Activated T-cell treated with anti-CD3 and anti-CD28 coated beads, Interleukin-2, amount 50 U/mL, for 48 hours (primary cell): ENCODE data around the gene KCNG1.
"Not testable (repeated sequence)": the region's sequence is repeated elsewhere in the genome, so short reads cannot be mapped to it uniquely, and the experiment has no call there.

ENCODE experiments used
- DNase-seq, 2 experiments: peaks; one replicate each; pipeline ENCODE4 v3.0.0-alpha.2; 2020

KCNG1 gene, protein sequence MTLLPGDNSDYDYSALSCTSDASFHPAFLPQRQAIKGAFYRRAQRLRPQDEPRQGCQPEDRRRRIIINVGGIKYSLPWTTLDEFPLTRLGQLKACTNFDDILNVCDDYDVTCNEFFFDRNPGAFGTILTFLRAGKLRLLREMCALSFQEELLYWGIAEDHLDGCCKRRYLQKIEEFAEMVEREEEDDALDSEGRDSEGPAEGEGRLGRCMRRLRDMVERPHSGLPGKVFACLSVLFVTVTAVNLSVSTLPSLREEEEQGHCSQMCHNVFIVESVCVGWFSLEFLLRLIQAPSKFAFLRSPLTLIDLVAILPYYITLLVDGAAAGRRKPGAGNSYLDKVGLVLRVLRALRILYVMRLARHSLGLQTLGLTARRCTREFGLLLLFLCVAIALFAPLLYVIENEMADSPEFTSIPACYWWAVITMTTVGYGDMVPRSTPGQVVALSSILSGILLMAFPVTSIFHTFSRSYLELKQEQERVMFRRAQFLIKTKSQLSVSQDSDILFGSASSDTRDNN

DNA sequence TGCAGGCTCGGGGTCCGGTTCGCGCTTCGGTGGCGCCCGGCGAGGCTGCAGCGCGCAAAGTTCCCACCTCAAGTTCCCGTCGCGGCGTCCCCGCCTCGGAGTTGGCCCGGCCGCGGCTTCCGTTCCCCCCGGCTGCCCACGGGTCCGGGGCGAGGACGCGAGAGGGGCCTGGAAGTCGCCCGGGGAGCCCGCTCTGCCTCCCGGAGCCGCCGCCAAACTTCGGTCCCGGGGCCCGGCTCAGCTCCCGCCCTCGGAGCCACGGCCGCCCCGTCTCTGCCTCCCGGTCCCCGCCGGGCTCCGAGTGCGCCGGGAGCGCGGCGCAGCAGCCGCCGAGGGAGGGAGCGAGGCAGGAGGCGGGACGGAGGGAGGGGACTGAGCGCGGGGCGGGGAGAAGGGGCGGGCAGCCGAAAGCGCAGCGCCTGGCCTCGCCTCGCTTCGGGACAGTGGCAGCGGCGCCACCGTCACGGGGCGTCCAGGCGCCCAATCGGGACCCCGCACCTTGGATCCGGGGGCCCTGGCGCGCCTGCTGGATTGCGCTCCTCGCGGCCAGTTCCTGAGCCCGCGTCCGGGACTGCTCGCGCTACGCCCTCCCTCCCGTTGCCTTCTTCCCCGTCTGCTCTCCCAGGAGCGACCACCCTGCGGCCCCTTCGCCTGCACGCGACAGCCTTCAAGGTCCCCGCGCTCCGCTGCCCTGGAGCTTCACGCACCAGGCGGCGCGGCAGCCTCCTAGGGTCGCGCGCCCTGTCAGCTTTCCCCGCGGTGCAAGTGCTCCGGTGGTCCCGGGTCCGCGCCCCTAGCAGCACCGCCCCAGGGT is at the start of gene KCNG1:
Gene KCNG1 (minus strand): TSS at position 305 of the 814 bp plus-strand sequence. CDS start 12,769 bp downstream, outside the sequence.
- DNase-seq: peak; percentile 70 to 80

DNA sequence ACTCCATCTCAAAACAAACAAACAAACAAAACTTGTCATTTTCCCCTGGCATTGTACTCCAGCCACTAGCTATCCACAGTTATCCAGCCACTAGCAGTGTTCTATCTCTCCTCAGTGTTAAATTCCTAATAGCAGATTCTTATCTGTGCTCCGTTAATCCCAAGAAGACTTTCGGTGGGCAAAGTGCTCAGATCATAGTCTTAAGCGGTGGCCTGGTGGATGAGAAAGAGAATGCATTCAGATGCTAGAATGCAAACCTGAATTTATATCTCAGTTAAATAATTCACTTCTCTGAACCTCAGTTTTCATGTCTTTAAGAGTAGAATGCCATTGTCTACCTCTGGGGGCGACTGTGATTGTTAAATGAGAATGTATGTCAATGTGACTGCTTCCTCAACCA is 47.7 kb upstream of the KCNG1 start:
- no peak for DNase-seq

DNA sequence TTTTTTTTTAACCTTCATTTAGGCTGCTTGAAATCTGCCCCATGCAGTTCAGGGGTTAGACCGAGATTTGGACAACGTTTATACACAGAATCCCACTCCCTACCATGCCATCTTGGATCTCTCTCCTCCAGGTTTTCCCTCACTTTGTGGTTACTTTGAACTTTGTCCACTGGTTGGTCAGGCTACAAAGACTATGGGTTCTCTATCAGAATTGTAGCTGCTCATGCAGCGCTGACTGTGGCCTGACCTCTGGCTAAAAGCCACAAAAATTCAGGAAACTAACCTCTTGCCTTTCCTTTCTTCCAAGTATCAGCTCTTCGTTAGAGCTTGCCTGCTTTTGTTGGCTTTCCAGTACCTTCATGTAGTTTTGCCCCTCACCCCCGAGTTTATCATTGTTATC is 44.9 kb upstream of the KCNG1 start:
- DNase-seq: no peak

DNA sequence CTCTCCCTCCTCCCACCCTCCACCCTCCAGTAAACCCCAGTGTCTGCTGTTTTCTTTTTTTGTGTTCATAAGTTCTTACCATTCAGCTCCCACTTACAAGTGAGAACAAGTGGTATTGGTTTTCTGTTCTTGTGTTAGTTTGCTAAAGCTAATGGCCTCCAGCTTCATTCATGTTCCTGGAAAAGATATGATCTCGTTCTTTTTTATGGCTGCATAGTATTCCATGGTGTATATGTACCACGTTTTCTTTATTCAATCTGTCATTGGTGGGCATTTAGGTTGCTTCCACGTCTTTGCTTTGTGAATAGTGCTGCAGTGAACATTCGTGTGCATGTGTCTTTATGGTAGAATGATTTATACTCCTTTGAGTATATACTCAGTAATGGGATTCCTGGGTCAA is 42.7 kb upstream of the KCNG1 start:
- no peak for DNase-seq

DNA sequence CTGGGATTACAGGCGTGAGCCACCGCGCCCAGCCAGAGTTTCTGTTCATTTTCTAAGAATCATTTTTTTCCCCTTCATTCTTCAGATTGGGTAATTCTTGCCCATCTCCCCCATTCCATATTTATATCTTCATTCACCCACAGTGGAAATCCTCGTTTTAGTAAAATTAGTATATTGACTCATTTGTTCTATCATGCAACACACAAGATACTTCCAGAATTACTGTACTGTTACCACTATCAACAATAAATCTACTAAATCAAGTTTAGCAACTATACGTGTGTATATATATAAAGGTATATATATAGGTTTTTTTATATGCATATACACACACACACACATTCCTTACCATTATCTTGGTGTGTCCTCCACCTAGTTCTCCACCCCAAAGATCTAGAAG is 41.2 kb upstream of the KCNG1 start:
- DNase-seq: no peak

DNA sequence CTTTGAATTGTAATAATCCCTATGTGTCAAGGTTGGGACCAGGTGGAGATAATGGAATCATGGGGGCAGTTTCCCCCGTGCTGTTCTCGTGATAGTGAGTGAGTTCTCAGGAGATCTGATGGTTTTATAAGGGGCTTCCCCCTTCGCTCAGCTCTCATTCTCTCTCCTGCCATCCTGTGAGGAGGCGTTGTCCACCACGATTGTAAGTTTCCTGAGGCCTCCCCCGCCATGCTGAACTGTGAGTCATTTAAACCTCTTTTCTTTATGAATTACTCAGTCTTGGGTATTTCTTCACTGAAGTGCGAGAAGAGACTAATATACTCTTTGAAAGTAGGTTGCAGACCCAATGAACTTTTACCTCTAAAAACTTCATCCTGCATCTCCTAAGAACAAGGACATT is 39.2 kb upstream of the KCNG1 start:
- peak; percentile 71 to 76 for DNase-seq

DNA sequence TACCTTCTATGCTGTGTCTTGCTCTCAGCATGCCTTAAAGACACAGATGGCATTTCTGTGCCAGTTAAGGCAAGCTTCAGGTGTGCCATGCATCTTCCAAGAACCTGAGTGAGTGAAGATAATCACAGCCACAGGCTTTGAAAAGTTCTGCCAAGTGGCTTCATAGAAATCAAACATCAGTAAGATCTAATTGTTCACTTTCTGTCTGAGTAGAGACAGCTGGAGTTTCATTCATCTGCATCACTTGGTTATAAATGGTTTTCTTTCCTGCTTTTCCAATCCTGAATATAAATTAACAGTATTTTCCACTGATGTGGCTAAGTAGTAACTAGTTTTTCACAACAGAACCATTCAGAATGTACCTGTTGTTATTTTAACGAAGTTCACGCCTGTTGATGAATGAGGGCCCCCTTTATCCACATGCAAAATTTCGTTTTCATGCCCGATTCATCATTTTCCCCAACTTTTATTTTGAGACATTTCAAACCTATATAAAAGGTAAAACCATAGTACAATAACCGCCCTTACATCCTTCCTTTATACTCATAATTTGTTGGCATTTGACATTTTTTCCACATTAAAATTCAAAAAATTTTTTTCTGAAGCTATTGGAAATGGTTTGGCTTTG is 38.6 kb upstream of the KCNG1 start:
- DNase-seq: peak in 1 of 2 experiments; percentile 24

DNA sequence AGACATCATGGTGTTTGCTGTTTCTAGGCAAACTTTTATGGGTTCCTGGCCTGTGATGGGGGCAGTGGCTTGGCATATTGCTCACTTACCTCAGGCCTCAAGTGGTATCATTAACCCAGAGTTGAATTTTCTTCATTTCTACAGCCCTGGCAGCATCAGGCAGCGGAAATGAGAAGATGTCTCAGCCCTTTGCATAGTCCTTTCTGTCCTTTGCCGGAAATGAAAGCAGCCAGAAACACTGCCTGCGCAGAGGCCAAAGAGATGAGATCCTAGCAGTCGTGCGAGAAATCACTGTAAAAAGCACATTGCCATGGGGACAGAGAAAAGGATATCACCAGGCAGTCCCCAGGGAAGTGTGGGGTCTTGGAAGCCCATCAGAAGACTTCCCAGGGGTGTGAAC is 37.4 kb upstream of the KCNG1 start:
- DNase-seq: no peak

DNA sequence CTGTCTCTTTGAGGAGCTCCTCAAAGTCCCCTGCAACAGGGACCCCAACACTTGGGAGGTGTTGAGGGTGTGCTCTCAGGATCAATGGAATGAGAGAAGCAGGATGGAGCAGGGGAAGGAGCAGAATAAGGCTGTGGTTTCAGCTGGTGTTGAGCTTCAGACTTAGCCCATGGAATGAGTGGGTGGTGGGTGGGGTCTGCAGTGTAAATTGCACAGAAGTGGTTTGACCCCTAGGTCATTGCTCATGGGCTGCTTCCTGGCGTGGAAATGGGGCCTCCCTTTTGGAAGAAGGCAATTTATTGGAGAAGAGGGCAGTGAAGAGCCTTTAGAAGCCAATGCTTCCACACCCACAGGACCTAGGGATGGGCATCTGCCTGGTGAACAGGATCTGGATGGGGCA is 37.0 kb upstream of the KCNG1 start:
- DNase-seq: peak in 1 of 2 experiments; percentile 27

DNA sequence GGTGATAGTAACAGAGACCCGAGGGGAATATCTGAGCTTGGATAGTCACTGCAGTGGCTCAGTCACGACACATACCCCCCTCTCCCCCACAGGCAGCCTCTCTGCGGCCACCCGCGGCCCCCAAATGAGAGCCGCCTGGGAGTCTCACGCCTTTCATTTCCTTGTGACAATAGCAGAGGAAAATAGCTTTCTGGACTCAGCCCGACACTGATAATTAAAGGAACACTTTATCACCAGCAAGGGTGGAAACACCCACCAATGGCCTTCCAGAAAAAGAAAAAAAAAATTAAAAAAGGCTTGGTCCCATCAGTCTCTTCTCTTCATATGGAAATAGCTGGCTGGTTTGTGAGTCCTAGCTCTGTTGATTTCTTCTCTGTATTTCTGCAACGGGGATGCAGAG is 35.1 kb upstream of the KCNG1 start:
- DNase-seq: no peak

DNA sequence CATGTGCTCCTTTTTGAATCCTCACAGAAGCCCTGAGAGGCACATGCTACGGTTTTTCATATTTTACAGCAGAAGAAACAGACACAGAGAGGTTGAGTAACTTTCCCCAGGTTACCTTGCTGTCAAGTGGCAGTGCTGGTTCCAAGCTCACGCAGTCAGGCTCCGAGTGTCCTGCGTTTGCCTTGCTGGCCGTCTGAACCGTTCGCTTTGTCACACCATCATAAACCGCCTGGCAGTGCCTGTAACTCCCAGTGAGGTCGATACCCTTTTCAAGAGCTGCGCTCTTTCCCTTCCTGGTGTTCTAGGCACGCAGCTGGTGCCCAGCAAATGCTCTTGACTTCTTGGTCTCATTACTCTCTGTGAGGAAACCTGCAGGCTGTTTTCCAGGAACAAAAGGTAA is 31.3 kb upstream of the KCNG1 start:
- DNase-seq: no peak

DNA sequence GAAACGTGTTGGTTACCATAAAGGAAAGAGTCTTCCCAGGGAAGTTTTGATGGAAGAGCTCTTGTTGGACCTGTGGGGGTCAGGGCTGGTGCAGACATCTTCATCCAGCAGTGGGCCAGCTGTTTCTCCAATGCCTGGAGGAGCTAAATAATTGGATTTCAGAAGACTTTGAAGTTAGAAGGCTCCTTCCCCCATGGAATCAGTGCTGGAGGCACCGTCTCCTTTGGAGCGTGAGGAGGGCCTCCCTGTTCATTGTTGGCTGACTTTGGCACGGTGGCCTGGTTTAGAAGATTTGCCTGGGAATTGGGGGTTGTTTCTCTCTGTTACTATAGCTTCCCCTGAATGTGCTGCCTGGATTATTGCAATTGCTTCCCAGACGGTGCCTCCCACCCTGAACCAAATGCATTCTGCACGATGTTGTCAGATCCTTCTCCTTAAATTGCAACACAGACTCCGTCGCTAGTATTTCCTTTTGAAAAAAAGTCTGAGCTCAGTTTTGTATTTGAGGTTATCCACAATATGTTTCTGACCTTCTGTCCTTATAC is 27.7 kb upstream of the KCNG1 start:
- DNase-seq: no peak

DNA sequence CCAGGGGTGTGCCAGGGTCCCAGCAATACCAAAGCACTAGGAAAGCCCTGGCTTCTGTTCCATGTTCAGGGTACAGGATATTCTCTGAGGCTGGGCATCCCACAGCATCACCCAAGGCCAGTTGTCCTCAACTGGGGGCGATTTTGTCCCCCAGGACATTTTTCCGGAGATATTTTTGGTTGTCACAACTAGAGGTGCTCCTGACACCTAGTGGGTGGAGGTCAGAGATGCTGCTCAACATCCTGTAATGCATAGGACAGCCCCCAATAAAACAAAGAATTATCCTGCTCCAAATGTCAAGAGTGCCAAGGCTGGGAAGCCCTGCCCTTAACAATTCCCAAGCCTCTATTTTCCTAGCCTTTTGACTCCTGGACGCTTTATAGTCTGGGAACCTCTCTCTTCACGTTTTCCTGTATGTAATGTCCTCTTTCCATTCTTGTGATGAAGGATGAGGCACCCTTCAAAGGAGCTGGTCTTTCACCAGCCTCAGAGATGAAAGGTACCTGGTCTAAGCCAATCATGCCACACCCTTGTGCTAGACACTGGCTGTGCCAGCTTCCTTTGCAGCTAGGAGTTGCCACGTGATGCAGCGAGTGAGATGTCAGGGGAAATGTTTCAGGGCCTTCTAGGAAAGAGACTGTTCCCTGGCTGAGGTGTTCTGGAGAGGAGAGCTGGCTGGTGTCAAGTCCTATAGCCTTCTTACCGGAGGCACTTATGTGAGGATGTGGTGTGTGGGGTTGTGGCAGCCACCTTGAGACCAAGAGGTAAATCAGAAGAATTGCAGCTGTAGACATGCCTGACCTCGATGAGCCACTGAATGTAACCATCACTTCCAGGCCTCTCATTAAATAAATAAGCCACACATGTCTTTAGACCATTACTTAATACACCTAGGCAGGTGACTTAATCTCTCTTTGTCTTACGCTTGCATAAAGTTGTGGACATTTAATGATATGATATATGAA is 23.4 kb upstream of the KCNG1 start:
- no peak for DNase-seq

DNA sequence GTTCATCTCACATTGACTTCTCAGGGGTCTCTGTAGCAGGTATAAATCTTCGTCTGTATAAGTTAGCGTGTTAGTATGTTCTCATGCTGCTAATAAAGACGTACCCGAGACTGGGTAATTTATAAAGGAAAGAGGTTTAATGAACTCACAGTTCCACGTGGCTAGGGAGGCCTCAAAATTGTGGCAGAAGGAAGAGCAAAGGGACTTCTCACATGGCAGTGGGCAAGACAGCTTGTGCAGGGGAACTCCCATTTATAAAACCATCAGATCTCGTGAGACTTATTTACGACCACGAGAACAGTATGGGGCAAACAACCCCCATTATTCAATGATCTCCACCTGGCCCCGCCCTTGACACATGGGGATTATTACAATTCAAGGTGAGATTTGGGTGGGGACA is 22.6 kb upstream of the KCNG1 start:
- not testable (repeated sequence) for DNase-seq

DNA sequence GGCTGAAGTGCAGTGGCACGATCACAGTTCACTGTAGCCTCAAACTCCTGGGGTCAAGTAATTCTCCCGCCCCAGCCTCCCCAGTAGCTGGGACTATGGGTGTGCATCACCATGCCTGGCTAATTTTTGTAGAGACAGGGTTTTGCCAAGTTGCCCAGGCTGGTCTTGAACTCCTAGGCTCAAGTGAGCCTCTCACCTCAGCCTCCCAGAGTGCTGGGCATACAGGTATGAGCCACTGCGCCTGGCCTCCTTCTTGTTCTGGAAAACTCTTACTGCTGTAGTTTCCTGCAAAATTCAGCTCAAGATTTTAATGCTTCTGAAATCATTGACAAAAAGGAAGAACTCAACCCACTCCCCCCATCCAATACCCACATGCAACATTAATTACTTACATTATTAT is 21.9 kb upstream of the KCNG1 start:
- no peak for DNase-seq

DNA sequence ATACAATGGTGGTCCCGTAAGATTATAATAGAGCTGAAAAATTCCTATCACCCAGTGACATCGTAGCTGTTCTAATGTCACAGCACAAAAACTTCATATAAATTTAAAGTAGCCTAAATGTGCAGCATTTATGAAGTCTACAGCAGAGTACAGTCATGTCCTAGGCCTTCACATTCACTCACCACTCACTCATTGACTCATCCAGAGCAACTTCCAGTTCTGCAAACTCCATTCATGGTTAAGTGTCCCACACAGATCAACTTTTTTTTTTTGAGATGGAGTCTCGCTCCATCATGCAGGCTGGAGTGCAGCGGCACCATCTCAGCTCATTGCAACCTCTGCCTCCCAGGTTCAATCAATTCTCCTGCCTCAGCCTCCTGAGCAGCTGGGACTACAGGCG is 20.9 kb upstream of the KCNG1 start:
- DNase-seq: no peak

DNA sequence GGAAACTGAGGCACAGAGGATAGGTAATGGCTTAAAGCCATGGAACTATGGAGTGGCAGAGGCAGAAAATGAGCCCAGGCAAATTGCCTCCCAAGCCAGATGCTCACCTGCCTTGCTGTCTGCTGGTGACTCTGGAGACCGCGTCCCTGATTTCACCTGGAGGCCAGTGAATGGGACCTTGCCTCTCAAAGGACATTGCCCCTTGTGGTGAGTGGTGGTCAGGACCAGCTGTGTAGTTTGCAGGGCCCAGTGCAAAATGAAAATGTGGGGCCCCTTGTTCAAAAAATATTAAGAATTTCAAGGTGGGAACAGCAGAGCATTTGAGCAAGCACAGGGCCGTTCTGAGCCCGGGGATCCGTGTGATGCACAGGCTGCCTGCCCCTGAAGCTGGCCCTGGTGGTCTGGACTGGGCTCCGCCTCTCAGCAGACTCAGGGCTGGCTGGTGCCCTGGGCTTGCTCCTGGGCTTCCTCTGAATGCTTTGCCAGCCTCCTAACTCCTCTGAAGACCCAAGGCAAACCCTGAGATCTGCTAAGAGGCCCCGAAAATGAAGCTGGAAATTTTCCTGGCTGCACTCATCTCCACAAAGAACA is 19.8 kb upstream of the KCNG1 start:
- no peak for DNase-seq

DNA sequence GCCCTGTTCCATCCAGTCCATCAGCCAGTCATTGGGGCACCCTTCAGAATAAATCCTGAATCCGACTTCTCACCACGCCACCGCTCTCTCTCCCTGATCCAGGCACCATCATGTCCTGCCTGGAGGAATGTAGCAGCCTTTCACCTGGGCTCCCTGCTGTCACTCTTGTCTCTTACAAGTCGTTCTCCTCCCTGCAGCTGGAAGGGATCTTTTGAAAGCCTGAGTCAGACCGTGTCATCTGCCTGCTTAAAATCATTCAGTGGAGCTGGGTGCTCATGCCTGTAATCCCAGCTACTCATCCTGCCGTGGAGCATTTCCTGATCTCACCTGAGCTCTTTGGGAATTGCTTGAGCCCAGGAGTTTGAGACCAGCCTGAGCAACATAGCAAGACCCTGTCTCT is 19.2 kb upstream of the KCNG1 start:
- no peak for DNase-seq

DNA sequence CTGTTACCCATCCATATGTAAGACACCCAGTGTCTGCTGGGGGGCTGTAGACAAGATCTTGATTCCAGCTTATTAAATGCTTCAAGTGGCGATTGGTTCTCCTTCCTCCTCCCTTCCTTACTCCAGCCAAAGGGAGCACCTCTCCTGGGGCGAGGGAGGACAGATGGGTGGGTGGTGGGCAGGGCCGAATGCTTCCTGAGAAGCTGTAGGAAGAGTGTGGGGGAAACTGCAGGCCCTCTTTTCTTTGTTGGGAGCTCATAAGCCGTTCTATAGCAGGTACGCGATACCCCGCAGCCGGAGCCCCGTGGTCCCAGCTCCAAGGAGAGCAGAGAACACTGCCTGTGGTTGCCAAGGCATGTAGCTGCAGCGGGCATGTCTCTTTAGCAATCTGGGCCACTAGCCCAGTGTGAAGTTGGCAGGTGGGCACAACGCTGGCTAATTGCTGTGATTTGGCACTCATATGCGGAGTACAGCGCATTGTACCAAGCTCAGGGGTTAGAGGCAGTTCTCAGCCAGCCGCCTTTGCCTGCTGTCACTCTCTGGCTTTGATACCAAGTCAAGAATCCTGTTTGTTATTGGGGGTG is 14.7 kb upstream of the KCNG1 start:
- DNase-seq: no peak

DNA sequence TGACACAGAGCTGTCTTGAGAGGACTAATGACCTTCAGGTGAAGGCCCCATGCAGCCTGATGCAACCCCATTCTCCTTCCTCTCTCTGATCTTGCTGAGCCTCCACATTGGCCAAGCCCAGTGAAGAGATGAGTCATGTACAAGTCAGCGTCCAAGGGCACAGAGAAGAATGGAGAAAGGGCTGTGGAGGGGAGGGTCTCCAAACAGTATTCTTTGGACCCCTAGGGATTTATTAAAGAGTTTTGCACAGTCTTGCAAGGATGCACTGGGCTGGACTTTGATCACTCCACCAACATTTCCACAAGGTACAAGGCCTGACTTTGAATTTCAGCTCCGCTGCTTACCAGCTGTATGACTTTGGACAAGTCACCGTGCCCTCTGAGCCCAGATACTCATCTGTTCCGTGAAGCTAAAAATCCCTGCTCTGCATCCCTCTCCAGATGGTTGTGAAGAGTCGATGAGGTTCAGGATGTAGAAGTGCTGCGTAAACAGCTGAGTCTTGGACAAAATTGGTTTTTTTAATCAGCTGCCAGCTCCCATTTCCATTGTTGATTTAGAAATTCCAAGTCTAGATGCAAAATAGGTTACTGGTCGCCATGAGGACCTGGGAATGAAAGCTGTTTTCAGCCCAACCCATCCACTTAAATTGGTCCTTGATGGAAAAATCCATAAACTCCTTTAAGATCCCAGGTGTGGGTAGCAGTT is 14.1 kb upstream of the KCNG1 start:
- DNase-seq: no peak

DNA sequence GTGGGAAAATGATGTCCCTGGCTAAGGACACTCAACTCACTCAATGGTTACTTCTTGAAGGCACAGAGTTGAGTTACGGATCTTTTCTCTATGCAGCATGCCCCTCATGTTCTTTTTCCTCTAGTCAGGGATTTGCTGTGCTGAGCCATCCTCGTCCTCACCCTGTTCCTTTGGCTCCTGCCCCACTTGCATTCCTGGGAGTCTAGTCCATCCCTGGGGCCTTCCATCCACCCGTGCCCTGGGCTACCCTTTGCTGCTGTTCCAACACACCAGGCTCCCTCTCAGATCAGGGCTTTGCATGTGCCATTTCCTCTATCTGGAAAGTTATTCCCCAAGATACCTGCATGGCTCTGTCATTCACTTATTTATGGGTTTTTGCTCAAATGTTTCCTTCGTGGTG is 13.3 kb upstream of the KCNG1 start:
- DNase-seq: no peak
